Activated naive CD4-positive, alpha-beta T cell treated with anti-CD3 and anti-CD28 coated beads, Interleukin-2, amount 50 U/mL, for 72 hours (primary cell): ENCODE measurements around the gene USP3. TPM values are rescaled to one million over a fixed set of nuclear protein-coding genes. Genes with fewer than 3 reads are reported as not detected.

ENCODE experiments used
- ATAC-seq, 2 donors: fragments of 150-1000 bp; cut with Tn5 transposase; 2 replicates each; pipeline ENCODE4 v1.10.0; 2021; ENCODE audit warnings: mild to moderate bottlenecking in 2 of 2, moderate library complexity in 2 of 2
- DNase-seq, 2 donors: peaks; one replicate each; pipeline ENCODE4 v3.0.0; 2021 to 2022; ENCODE audit warnings: low spot score in 2 of 2
- H3K27ac Mint-ChIP-seq, 2 donors: one replicate each; pipeline ENCODE4 v1.8.0; 2022; ENCODE audit warnings: mild to moderate bottlenecking in 2 of 2, mixed read lengths in 2 of 2
- H3K36me3 Mint-ChIP-seq, 2 donors: one replicate each; pipeline ENCODE4 v1.8.0; 2022; ENCODE audit warnings: mixed read lengths in 2 of 2
- H3K9me3 Mint-ChIP-seq, 2 donors: one replicate each; pipeline ENCODE4 v1.8.0; 2022; ENCODE audit warnings: mixed read lengths in 2 of 2
- total RNA-seq, 2 donors: library from RNA; stranded (reverse); gene quantifications; one replicate each; pipeline ENCODE4 v1.2.3, GENCODE V29; 2022

The USP3 gene
- total RNA-seq, 2 donors from 2014 or later: 71.4 to 81.4 TPM

DNA sequence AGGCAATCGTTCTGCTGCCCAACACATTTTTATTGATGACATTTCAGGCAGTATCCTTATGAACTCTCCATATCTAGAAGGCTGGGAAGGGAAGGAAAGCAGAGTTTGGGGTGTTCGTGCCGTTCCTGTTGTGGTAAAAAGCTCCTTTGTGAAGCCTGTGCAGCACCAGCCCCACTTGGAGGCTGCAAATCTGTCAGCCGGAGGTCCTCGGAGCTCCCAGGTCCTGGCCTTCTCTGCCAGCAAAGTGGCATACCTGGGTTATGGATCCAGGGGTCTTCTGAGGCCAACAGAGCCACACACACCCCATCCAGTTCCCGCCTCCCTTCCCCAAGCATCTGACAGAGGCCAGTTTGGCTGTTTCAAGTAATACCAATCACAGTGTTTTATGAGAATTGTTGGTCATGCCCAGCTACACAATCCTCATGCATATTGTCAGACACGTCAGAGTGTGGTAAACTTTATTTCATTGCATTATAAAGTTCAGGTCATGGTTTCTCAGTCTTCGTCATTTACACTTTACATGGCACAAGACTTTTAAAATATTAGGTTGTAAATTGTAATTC lies 15.9 kb upstream of the USP3 start:
- DNase-seq (no peak), ATAC-seq (no peak)
- no peaks in the 10 kb centered on the region for H3K9me3 Mint-ChIP-seq
- no peaks in the 10 kb centered on the region for H3K36me3 Mint-ChIP-seq
- H3K27ac Mint-ChIP-seq: no peak overlapping the region

DNA sequence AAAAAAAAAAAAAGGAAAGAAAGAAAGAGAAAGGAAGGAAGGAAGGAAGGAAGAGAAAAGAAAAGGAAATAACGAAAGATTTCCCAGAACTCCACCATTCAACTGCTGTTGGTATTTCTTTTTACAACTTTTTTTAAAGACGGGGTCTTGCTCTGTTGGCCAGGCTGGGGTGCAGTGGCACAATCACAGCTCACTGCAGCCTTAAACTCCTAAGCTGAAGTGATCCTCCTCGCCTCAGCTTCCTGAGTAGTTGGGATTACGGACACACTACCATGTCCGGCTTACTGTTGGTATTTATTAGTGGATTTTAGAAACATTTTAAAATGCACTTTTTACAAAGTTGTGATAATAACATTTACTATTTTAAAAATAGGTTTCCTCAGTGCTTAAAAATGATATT lies 15.0 kb upstream of the USP3 start:
- no peaks in the 10 kb centered on the region for H3K36me3 Mint-ChIP-seq
- no peak overlapping the region for H3K27ac Mint-ChIP-seq
- DNase-seq (no peak), ATAC-seq (no peak)
- H3K9me3 Mint-ChIP-seq: no peaks in the 10 kb centered on the region

DNA sequence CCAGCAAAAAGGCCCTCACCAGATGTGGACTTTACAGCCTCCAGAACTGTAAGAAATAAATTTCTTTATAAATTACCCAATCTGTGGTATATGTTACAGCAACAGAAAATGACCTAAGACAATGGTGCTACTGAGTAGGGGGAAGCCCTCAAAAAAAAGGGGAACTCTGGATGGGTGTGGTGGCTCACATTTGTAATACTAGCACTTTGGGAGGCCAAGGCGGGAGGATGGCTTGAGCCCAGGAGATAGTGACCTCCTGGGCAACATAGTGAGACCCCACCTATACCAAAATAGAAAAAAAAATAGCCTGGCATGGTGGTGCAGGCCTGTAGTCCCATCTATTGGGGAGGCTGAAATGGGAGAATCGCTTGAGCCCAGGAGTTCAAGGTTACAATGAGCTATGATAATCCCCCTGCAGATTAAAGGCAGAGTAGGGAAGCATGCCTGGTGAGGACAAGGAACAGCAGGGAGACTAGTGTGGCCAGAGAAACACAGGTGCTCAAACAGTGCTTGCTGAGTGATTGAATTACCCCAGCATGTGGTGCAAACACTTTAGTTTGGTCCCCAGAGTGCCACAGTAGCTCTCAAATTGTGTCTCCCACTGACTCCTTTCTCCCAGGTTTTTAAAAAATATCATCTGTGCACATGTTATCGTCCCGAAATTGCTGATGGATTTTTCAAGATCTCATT lies 13.9 kb upstream of the USP3 start:
- H3K9me3 Mint-ChIP-seq: no peaks in the 10 kb centered on the region
- ATAC-seq (no peak), DNase-seq (no peak)
- no peaks in the 10 kb centered on the region for H3K36me3 Mint-ChIP-seq
- no peak overlapping the region for H3K27ac Mint-ChIP-seq

DNA sequence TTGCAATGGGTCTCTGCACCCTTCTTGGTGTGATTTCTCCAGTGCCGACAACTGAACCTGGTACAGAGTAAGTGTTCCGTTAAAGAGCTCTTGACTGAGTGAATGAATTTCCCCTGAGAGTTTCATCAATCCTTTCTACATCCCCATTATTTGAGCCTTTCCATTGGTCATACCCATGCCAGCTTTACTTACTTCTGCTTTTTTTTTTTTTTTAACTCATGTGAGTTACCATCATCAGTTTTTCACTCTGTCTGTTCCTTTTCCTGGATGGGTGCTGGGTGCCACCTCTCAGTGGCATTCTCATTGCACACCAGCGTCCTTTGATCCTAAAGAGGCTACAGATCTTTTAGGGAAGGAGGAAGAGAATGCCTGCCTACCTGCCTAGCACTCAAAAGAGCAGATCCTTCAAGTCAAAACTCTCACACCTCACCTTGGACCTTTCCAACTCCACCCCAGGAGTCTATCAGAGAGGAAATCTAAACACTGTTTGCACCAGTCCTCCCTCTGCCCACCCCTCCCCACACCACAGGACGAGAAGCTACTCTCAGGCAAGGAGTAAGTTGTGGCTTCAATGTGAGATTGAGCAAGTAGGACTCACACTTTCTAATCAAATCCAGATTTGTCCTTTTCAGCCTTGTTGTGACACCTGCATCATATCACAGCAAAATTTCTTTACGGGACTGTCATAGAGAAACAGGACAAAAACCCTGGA lies 13.1 kb upstream of the USP3 start:
- ATAC-seq: no peak

DNA sequence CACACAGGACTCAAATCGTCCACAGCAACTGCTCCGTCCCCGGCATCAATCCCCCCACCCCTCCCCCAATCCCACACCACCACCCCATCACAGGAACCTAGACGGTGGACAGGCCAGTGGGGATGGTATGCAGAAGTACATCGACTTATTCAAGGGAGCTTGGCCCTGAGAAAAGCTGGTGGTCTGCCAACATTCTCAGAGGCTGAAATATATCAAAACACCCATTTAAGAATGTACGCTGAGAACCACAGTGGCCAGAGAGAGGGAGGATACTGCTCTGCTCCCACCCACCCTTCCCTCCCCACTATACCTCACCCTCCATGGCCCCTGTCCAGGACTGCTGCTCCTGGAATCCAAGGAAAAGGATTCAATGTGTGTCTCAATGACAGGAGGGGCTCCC lies 12.4 kb upstream of the USP3 start:
- no peaks in the 10 kb centered on the region for H3K36me3 Mint-ChIP-seq
- DNase-seq: no peak
- H3K9me3 Mint-ChIP-seq: no peaks in the 10 kb centered on the region
- H3K27ac Mint-ChIP-seq: no peak overlapping the region
- ATAC-seq: no peak

More for the DNA sequence above, 13.1 kb upstream of the USP3 start:
- no peak overlapping the region for H3K27ac Mint-ChIP-seq
- H3K9me3 Mint-ChIP-seq: no peaks in the 10 kb centered on the region
- H3K36me3 Mint-ChIP-seq: no peaks in the 10 kb centered on the region
- no peak for DNase-seq

DNA sequence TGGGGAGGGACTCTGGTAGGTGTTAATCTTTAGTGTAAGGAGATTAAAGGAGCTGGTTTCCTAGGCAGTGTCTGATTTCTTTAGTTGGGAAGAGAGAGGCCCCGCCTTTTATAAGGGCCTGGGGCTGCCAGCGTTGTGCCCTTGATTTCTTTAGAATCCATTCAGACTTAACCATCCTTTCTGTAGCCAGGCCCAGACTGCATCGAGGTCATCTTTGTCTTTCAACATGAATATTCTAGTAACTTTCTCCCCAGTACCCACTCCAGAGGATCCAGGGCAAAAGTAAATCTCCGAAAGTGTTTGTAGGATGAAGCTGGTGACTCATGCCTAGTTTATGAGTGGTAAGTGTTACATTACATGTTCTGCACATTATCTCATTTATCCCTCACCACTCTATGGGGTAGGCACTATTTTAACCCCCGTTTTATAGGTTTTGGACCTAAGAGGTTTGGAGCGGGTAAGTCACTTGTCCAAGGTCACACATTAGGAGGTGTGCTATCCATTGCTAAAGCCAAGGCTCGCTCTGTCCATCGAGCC lies 11.8 kb upstream of the USP3 start:
- DNase-seq (no peak), ATAC-seq (no peak)
- Mint-ChIP-seq H3K36me3 (no peaks in the 10 kb centered on the region), H3K9me3 (no peaks in the 10 kb centered on the region), H3K27ac (peak overlapping the region in 1 of 2 donors; percentile 23)

DNA sequence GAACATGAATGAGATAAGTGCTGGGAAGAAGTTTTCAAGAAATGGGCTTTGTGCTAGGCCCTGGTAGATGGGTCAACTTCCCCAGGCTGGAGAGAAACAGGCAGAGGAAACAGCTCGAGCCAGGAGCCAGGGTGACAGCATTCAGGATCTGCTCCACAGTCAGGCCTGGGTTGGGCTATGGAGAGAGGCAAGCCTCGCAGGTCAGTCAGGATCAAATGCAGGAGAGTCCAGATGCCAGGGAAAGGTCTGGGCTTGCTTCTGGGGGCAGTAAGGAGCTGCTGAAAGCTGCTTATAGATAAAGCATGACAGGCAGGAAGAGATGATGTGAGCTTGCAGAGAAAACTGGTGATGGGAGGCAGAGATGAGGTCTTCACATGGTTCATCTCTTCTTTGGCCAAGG lies 11.0 kb upstream of the USP3 start:
- peak overlapping the region; percentile 23 to 31 for H3K27ac Mint-ChIP-seq
- DNase-seq (no peak), ATAC-seq (no peak)

DNA sequence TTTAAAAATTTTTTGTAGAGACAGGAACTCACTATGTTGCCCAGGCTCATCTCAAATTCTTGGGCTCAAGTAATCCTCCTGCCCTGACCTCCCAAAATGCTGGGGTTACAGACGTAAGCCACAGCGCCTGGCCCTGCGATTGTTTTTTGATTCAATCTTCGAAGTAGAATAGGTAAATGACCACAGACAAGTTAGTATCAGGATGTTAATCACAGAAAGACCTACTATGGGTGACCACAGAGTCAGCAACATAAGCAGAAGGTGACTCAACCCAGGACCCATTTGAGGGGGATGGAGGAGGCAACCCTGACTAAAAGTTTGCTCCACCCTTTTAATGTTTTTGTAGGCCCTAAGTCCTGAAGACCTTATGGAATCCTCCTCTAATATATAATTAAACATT lies 10.0 kb upstream of the USP3 start:
- no peaks in the 10 kb centered on the region for H3K36me3 Mint-ChIP-seq
- DNase-seq (no peak), ATAC-seq (peak; percentile 44 to 61)
- H3K9me3 Mint-ChIP-seq: no peaks in the 10 kb centered on the region
- H3K27ac Mint-ChIP-seq: peak overlapping the region in 1 of 2 donors; percentile 23

More for the DNA sequence above, 11.0 kb upstream of the USP3 start:
- no peaks in the 10 kb centered on the region for H3K36me3 Mint-ChIP-seq
- no peaks in the 10 kb centered on the region for H3K9me3 Mint-ChIP-seq

DNA sequence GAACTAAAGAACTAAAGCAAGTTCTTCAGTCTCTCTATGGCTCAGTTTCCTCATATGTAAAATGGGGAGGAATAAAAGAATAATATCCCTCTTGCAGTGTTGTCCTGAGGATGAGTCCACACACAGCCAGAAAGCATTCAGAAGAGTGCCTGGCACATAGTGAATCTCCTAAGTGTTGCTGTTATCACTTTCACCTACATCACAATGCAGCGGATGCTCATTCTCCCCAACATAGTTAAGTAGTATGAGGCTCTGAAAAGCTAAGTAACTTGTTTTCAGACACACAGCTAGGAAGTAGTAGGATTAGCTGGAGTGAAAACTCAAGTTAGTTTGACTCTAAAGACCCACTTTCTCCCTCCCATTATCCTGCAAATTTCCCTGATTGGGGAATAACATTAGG lies 9.1 kb upstream of the USP3 start:
- Mint-ChIP-seq H3K27ac (no peak overlapping the region), H3K36me3 (no peaks in the 10 kb centered on the region), H3K9me3 (no peaks in the 10 kb centered on the region)
- ATAC-seq (no peak), DNase-seq (no peak)

DNA sequence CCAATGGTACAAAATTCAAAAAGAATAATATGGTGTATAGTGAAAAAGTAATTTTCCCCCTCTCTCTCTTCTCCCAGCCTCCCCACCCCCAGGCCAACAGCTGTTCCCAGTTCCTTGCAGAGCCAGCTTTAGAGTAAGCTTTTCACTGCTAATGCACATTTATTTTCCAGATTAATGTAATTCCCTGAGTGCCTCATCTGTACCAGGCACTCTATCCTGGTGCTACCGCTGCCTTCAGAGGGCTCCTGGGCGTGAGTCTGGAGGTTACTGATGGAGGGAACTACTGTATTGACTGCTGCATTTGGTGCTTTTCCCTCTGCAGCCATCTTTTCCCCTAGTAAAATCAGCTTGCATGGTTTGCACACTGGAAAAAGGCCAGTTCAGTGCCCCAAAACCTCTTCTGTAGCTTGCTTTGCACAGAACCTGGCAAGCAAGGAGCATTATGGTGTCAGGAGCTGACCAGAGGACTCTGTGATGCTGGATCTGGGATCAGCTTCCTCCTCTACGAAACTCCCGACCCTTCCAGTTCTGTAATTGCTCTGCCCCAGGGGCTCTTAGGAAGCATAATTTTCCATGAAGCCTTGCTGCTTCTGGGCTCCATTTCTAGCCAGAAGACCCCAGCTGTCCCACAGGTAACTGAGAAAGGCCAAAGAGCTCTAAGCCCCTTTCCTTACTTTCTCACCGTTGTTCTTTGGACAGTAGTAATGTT lies 8.5 kb upstream of the USP3 start:
- DNase-seq (no peak), ATAC-seq (no peak)
- H3K9me3 Mint-ChIP-seq: no peaks in the 10 kb centered on the region
- H3K36me3 Mint-ChIP-seq: no peaks in the 10 kb centered on the region
- no peak overlapping the region for H3K27ac Mint-ChIP-seq

DNA sequence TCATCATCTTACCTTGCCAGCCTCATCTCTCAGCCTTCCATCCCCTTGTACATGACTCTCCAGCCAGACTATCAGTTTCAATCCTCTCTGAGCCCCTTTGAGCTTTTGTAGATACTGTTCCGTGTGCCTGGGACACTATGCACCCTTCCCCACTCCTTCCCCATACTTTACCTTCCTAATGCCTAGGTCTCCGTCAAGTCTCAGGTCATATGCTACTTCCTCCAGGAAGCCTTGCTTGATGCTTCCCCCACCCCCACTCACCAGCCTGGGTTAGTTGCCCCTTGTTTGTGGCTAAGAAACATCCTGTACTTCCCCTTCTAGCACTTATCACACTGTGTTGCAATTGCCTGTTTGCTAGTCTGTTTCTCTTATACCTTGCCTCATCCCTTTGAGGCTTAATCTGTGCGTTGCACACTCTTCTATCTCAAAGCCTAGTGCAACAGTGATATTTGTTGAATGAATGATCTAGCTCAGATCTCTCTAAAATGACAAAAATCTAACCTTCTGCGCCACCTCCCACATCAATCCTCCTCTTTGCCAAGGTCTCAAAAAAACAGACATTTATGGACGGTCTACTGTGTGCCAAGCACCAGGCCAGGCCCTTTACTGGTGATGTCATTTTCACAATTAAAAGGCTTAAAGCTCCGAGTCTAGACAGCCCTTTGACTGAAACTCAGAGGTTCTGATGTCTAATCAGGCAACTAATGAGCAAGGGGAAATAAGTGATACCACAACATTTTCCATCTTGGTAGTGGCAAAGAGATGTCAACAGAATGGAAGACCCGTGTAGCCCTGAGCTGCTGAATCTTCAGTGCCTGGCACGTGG lies 6.5 kb upstream of the USP3 start:
- DNase-seq (peak in 1 of 2 donors; percentile 30), ATAC-seq (peak; percentile 48 to 64)
- Mint-ChIP-seq H3K36me3 (no peaks in the 10 kb centered on the region), H3K27ac (no peak overlapping the region), H3K9me3 (no peaks in the 10 kb centered on the region)

DNA sequence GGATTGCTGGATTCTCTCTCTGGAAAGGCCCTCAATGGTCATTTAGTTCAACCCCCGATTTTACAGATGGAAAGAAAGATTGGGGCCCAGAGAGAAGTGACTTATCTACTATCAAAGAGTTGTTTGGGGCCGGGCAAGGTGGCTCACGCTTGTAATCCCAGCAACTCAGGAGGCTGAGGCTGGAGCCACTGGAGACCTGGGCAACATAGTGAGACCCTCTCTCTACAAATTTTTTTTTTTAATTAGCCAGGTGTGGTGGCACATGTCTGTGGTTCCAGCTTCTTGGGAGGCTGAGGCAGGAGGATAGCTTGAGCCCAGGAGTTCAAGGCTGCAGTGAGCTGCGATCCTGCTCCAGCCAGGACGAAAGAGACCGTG lies 5.2 kb upstream of the USP3 start:
- H3K36me3 Mint-ChIP-seq: no peaks in the 10 kb centered on the region
- no peak for ATAC-seq
- DNase-seq: no peak
- peak overlapping the region in 1 of 2 donors; percentile 45 for H3K27ac Mint-ChIP-seq
- H3K9me3 Mint-ChIP-seq: no peaks in the 10 kb centered on the region

DNA sequence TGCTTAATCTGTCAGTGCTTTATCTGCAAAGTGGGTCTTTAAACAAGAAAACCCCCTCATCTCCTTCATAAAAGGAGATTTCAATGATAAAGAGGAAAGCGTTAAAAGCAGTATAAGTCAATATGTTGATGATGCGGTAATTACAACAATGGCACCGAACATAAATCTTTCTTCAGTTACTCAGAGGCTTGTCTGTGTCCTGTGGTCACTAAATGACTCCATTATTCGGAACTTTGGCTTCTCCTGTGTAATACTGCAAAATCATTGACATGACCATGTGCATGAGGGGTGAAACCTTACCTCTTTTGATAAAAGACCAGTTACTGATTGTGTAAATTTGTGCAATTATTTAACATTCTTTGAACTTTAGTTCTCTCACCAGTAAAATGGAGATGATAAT lies 4.8 kb upstream of the USP3 start:
- H3K9me3 Mint-ChIP-seq: no peaks in the 10 kb centered on the region
- H3K36me3 Mint-ChIP-seq: no peaks in the 10 kb centered on the region
- no peak for ATAC-seq
- DNase-seq: no peak
- no peak overlapping the region for H3K27ac Mint-ChIP-seq

DNA sequence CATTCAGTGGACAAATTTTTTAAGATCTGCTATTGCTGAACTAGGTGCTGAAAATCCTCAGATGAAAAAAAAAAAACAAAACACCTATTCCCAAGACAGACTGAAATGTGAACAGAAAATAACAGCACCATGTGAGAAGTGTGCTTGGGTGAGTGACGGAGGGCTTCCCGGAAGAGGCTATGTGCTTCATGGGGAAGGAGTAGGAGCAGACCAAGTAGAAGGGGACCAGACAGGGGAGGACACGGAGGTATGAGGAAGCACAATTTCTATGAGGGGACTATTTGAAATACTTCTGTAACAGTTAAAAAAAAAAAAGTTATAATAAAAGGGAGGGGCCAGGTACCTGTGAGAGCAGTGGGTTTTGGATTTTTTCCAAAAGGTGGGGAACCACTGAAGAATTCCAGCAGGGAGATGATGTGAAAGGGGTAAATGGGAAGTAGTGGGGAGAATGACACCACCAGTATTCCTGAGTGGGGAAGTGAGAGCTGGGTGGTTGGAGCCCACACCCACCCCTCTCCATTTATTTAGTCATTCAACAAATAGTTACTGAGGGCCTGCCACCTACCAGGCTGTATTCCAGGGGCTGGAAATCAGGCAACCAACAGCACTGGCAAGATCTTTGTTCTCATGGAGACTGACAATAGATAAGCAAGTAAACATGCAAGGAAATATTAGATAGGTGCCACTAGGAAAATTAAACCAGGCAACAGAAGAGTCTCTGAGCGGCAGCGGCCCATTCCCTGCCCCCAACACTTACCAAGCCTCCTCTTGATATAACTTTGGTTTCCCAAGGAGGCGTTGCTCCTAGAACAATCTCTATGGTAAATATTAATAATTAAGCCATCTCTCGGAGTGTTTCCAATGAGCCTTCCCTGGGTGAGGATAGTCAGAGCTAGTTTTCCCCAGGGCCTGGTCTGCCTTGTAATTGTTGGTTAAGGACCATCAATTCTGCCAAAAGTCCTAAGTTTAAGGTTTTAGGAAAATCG lies 3.8 kb upstream of the USP3 start:
- no peak overlapping the region for H3K27ac Mint-ChIP-seq
- H3K9me3 Mint-ChIP-seq: no peaks in the 10 kb centered on the region
- DNase-seq: no peak
- H3K36me3 Mint-ChIP-seq: peaks cover 0 to 2% of the 10 kb centered on the region in 2 donors
- no peak for ATAC-seq
